GM19035 (cell line): ENCODE measurements around the gene GPR75.

ENCODE experiments used
- ATAC-seq: cut with Tn5 transposase; IDR thresholded peaks from one replicate; pipeline ENCODE4 v1.9.1; 2021; ENCODE audit not compliant: unreplicated experiment

GPR75 gene

GRCh38 chr2:53811601-53812000 lies 48.2 kb downstream of the GPR75 start:
- ATAC-seq = no peak
